Measurements from ENCODE around the gene CALD1.

CALD1 gene

DNA sequence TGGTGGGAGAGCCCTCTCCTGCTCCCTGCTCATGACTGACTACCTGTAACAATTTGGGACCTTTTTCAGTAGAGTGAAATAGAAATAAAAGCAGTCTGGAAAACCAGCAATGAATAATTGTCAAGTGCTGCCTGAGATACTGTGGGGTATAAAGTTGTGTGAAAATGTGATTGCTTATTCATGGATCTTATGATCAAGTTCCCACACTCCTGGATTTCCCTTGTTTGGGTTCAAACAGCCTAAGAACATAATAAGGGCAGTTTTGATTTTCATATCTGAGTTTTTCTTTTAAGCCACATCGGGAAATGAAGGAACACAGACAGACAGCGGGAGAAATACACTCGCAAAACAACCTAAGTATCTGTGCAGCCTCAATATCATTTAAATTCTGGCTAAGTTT, 52.9 kb downstream of the CALD1 start:
- no peak for DNase-seq (ENCODE audit: low spot score)
- no peak overlapping the region for H3K14ac ChIP-seq (ENCODE audit: low read length)
- H2BK5ac ChIP-seq (ENCODE audit: low read length), result no peak overlapping the region
- H3K18ac ChIP-seq (ENCODE audit: low read length), result no peak overlapping the region
- no peak overlapping the region for H4K8ac ChIP-seq (ENCODE audit: low read depth, low read length)
- no peak overlapping the region for H2BK15ac ChIP-seq (ENCODE audit: low read length)
- no peaks in the 10 kb centered on the region for H3K9me3 ChIP-seq (replicated peaks in 1 of 2; ENCODE audit: control insufficient read depth in 2 of 2, insufficient read depth in 1 of 2, low read depth in 1 of 2, low read length in 2 of 2)
- no peak overlapping the region for H3K27ac ChIP-seq (replicated peaks; ENCODE audit: low read length)
- no peak overlapping the region for H4K91ac ChIP-seq (ENCODE audit: low read depth, low read length, poor library complexity)
- H2BK12ac ChIP-seq (ENCODE audit: low read length), result no peak overlapping the region
- no peak overlapping the region for H2AFZ ChIP-seq (ENCODE audit: low read length)
- H3K4me1 ChIP-seq (ENCODE audit: control insufficient read depth in 2 of 2, insufficient read depth in 1 of 2, low read depth in 1 of 2, low read length in 2 of 2), result peaks cover 0 to 3% of the 10 kb centered on the region in 2 donors
- H3K23ac ChIP-seq (ENCODE audit: low read depth, low read length, poor library complexity), result no peak overlapping the region
- H2BK120ac ChIP-seq (ENCODE audit: low read depth, low read length), result no peak overlapping the region
- H3K79me1 ChIP-seq (ENCODE audit: low read depth, low read length), result no peaks in the 10 kb centered on the region
- H3K27me3 ChIP-seq (ENCODE audit: control insufficient read depth in 3 of 3, insufficient read depth in 3 of 3, low read depth in 1 of 3, low read length in 3 of 3), result no peaks in the 10 kb centered on the region
- H3K9ac ChIP-seq (ENCODE audit: low read depth, low read length, poor library complexity), result no peak overlapping the region
- no peak overlapping the region for H3K4me3 ChIP-seq (ENCODE audit: low read length in 2 of 2)
- no peak overlapping the region for H3K4ac ChIP-seq (ENCODE audit: low read length)
- H3K36me3 ChIP-seq (replicated peaks in 1 of 2; ENCODE audit: control insufficient read depth in 2 of 2, insufficient read depth in 2 of 2, low read length in 2 of 2), result peaks cover 0 to 1% of the 10 kb centered on the region in 2 donors
- no CpG with 5 or more reads among the region's 3 CpGs for WGBS, 2 donors (ENCODE audit: extremely low coverage in 2 of 2, insufficient read length in 2 of 2, insufficient replicate concordance in 1 of 2)
- no peak overlapping the region for H2AK5ac ChIP-seq (ENCODE audit: low read depth, low read length)
- no peak overlapping the region for H3K4me2 ChIP-seq (ENCODE audit: insufficient read depth, low read length, poor library complexity, severe bottlenecking)

DNA sequence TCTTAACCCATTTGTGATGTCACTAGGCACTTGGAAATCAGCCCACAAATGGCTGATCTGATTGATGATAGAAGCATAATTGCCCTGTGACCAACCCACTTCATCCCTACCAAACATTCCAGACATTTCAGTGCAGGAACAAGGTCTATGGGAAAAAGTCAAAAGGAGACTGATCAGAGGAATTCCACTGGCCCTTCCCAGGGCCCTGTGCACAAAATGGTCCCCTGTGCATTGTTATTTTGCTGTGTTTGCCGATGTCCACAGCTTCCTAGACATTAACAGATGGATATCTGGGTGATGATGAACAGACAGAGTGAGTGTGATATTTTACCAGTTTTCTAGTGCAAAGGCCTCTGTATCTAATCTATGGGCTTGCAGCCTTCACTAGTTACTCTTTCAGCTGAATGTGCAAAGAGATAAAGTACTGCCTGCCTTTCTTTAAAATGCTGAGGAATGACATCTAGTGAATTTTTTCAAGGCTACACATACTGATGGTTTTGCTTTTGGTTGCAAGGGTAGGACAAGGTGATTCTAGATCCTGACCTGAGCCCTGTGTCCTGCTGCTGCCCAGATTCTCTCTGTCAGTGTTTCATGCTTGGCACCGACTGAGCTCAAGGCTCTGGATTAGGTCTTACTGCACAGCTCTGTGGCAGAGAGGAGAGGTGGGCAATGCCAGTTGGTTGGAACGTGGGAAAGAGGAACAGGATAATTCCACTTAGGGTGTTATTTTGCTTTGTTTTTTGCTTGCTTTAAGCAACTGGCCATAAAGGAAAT, 55.4 kb downstream of the CALD1 start:
- Histone ChIP-seq H3K27ac (replicated peaks; ENCODE audit: low read length) (no peak overlapping the region), H3K4ac (ENCODE audit: low read length) (no peak overlapping the region), H3K4me2 (ENCODE audit: insufficient read depth, low read length, poor library complexity, severe bottlenecking) (no peak overlapping the region), H3K9ac (ENCODE audit: low read depth, low read length, poor library complexity) (no peak overlapping the region), H3K23ac (ENCODE audit: low read depth, low read length, poor library complexity) (no peak overlapping the region), H4K91ac (ENCODE audit: low read depth, low read length, poor library complexity) (no peak overlapping the region), H3K79me1 (ENCODE audit: low read depth, low read length) (no peaks in the 10 kb centered on the region), H2BK15ac (ENCODE audit: low read length) (no peak overlapping the region), H2BK5ac (ENCODE audit: low read length) (no peak overlapping the region), H2BK12ac (ENCODE audit: low read length) (no peak overlapping the region), H3K4me1 (ENCODE audit: control insufficient read depth in 2 of 2, insufficient read depth in 1 of 2, low read depth in 1 of 2, low read length in 2 of 2) (peaks cover 0 to 3% of the 10 kb centered on the region in 2 donors), H2BK120ac (ENCODE audit: low read depth, low read length) (no peak overlapping the region), H3K9me3 (replicated peaks in 1 of 2; ENCODE audit: control insufficient read depth in 2 of 2, insufficient read depth in 1 of 2, low read depth in 1 of 2, low read length in 2 of 2) (no peaks in the 10 kb centered on the region), H3K18ac (ENCODE audit: low read length) (no peak overlapping the region), H3K36me3 (replicated peaks in 1 of 2; ENCODE audit: control insufficient read depth in 2 of 2, insufficient read depth in 2 of 2, low read length in 2 of 2) (peaks cover 0 to 1% of the 10 kb centered on the region in 2 donors), H2AK5ac (ENCODE audit: low read depth, low read length) (no peak overlapping the region), H3K4me3 (ENCODE audit: low read length in 2 of 2) (no peak overlapping the region), H2AFZ (ENCODE audit: low read length) (no peak overlapping the region), H3K27me3 (ENCODE audit: control insufficient read depth in 3 of 3, insufficient read depth in 3 of 3, low read depth in 1 of 3, low read length in 3 of 3) (no peaks in the 10 kb centered on the region), H3K14ac (ENCODE audit: low read length) (no peak overlapping the region), H4K8ac (ENCODE audit: low read depth, low read length) (no peak overlapping the region)
- WGBS, 2 donors (ENCODE audit: extremely low coverage in 2 of 2, insufficient read length in 2 of 2, insufficient replicate concordance in 1 of 2), result no CpG with 5 or more reads among the region's 3 CpGs
- DNase-seq (ENCODE audit: low spot score), result no peak

DNA sequence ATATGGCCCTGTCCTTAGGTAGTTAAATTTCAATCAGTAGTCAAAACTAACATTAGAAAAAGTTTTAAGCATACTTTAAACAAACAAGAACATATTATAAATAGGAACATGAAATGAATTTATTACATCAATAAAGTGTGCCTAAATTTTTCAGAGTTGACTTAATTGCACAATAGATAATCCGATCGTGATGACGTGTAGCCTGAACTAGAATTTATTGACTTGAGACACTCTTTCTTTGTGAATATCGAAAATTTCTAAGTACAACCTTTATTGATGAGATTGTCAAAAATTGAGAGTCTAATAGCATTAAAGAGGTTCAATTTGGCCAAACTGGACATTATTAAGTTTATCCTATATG, 56.0 kb downstream of the CALD1 start:
- no peak overlapping the region for H3K4me2 ChIP-seq (ENCODE audit: insufficient read depth, low read length, poor library complexity, severe bottlenecking)
- H3K4me3 ChIP-seq (ENCODE audit: low read length in 2 of 2), result no peak overlapping the region
- DNase-seq (ENCODE audit: low spot score), result no peak
- no peaks in the 10 kb centered on the region for H3K27me3 ChIP-seq (ENCODE audit: control insufficient read depth in 3 of 3, insufficient read depth in 3 of 3, low read depth in 1 of 3, low read length in 3 of 3)
- no peak overlapping the region for H2BK15ac ChIP-seq (ENCODE audit: low read length)
- H3K14ac ChIP-seq (ENCODE audit: low read length), result no peak overlapping the region
- no peak overlapping the region for H3K18ac ChIP-seq (ENCODE audit: low read length)
- no peak overlapping the region for H3K27ac ChIP-seq (replicated peaks; ENCODE audit: low read length)
- no peak overlapping the region for H3K9ac ChIP-seq (ENCODE audit: low read depth, low read length, poor library complexity)
- H2BK12ac ChIP-seq (ENCODE audit: low read length), result no peak overlapping the region
- no peak overlapping the region for H3K4ac ChIP-seq (ENCODE audit: low read length)
- H2BK120ac ChIP-seq (ENCODE audit: low read depth, low read length), result no peak overlapping the region
- no peak overlapping the region for H2AFZ ChIP-seq (ENCODE audit: low read length)
- H4K8ac ChIP-seq (ENCODE audit: low read depth, low read length), result no peak overlapping the region
- no peak overlapping the region for H2AK5ac ChIP-seq (ENCODE audit: low read depth, low read length)
- no CpG with 5 or more reads among the region's 4 CpGs for WGBS, 2 donors (ENCODE audit: extremely low coverage in 2 of 2, insufficient read length in 2 of 2, insufficient replicate concordance in 1 of 2)
- H3K4me1 ChIP-seq (ENCODE audit: control insufficient read depth in 2 of 2, insufficient read depth in 1 of 2, low read depth in 1 of 2, low read length in 2 of 2), result peaks cover 0 to 3% of the 10 kb centered on the region in 2 donors
- no peak overlapping the region for H3K23ac ChIP-seq (ENCODE audit: low read depth, low read length, poor library complexity)
- peaks cover 0 to 1% of the 10 kb centered on the region in 2 donors for H3K36me3 ChIP-seq (replicated peaks in 1 of 2; ENCODE audit: control insufficient read depth in 2 of 2, insufficient read depth in 2 of 2, low read length in 2 of 2)
- no peaks in the 10 kb centered on the region for H3K9me3 ChIP-seq (replicated peaks in 1 of 2; ENCODE audit: control insufficient read depth in 2 of 2, insufficient read depth in 1 of 2, low read depth in 1 of 2, low read length in 2 of 2)
- no peak overlapping the region for H2BK5ac ChIP-seq (ENCODE audit: low read length)
- H4K91ac ChIP-seq (ENCODE audit: low read depth, low read length, poor library complexity), result no peak overlapping the region
- no peaks in the 10 kb centered on the region for H3K79me1 ChIP-seq (ENCODE audit: low read depth, low read length)

DNA sequence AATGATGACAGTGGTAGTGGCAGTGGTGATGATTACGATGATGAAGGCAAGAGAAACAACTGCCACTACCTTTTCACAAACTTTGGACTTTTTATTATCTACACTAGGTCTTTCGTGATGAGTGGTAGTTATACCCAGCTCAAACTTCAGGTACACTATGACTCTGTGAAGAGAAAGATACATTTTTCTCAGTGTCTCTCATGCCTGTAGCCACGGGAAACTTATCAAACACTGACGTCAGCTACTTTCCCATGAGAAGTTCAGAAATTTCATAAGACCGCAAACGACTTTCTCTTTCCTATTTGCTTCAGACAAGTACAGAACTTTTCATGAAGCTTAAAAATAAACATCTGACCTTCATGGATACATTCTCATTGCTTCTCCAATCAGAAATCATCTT, 57.0 kb downstream of the CALD1 start:
- H3K14ac ChIP-seq (ENCODE audit: low read length), result no peak overlapping the region
- H3K4me1 ChIP-seq (ENCODE audit: control insufficient read depth in 2 of 2, insufficient read depth in 1 of 2, low read depth in 1 of 2, low read length in 2 of 2), result peaks cover 0 to 3% of the 10 kb centered on the region in 2 donors
- H3K79me1 ChIP-seq (ENCODE audit: low read depth, low read length), result no peaks in the 10 kb centered on the region
- H2BK15ac ChIP-seq (ENCODE audit: low read length), result no peak overlapping the region
- no peak overlapping the region for H3K9ac ChIP-seq (ENCODE audit: low read depth, low read length, poor library complexity)
- H3K27ac ChIP-seq (replicated peaks; ENCODE audit: low read length), result no peak overlapping the region
- H3K23ac ChIP-seq (ENCODE audit: low read depth, low read length, poor library complexity), result no peak overlapping the region
- peaks cover 0 to 1% of the 10 kb centered on the region in 2 donors for H3K36me3 ChIP-seq (replicated peaks in 1 of 2; ENCODE audit: control insufficient read depth in 2 of 2, insufficient read depth in 2 of 2, low read length in 2 of 2)
- no peak overlapping the region for H2BK12ac ChIP-seq (ENCODE audit: low read length)
- H4K91ac ChIP-seq (ENCODE audit: low read depth, low read length, poor library complexity), result no peak overlapping the region
- H3K27me3 ChIP-seq (ENCODE audit: control insufficient read depth in 3 of 3, insufficient read depth in 3 of 3, low read depth in 1 of 3, low read length in 3 of 3), result no peaks in the 10 kb centered on the region
- WGBS, 2 donors (ENCODE audit: extremely low coverage in 2 of 2, insufficient read length in 2 of 2, insufficient replicate concordance in 1 of 2), result no CpG with 5 or more reads among the region's 6 CpGs
- no peak overlapping the region for H4K8ac ChIP-seq (ENCODE audit: low read depth, low read length)
- H3K18ac ChIP-seq (ENCODE audit: low read length), result no peak overlapping the region
- H2AK5ac ChIP-seq (ENCODE audit: low read depth, low read length), result no peak overlapping the region
- H2BK5ac ChIP-seq (ENCODE audit: low read length), result no peak overlapping the region
- no peak overlapping the region for H2AFZ ChIP-seq (ENCODE audit: low read length)
- DNase-seq (ENCODE audit: low spot score), result no peak
- no peak overlapping the region for H2BK120ac ChIP-seq (ENCODE audit: low read depth, low read length)
- no peaks in the 10 kb centered on the region for H3K9me3 ChIP-seq (replicated peaks in 1 of 2; ENCODE audit: control insufficient read depth in 2 of 2, insufficient read depth in 1 of 2, low read depth in 1 of 2, low read length in 2 of 2)
- no peak overlapping the region for H3K4me2 ChIP-seq (ENCODE audit: insufficient read depth, low read length, poor library complexity, severe bottlenecking)
- H3K4me3 ChIP-seq (ENCODE audit: low read length in 2 of 2), result no peak overlapping the region
- H3K4ac ChIP-seq (ENCODE audit: low read length), result no peak overlapping the region

All from neuronal stem cell (in vitro differentiated cells).